ENCODE measurements around the gene OSBPL3. TPM values are rescaled to one million over a fixed set of nuclear protein-coding genes. Genes with fewer than 3 reads are reported as not detected.
A peak's percentile ranks its signal among the peaks of the same experiment; 100 is the strongest.

The OSBPL3 gene
- total RNA-seq, 4 donors from 2014 or later = 3.2 to 11.4 (median 6.4) TPM

- Histone ChIP-seq H3K27ac (no peak overlapping the region), H3K4me3 (no peak overlapping the region), H3K9me3 (no peaks in the 10 kb centered on the region), H3K36me3 (no peaks in the 10 kb centered on the region), H3K4me1 (peaks cover 0 to 14% (median 0%) of the 10 kb centered on the region in 3 donors), H3K27me3 (no peaks in the 10 kb centered on the region)
- TF ChIP-seq POLR2A (IDR thresholded peaks at IDR 0.05) (no peak), EP300 (IDR thresholded peaks at IDR 0.05) (no peak), POLR2AphosphoS5 (IDR thresholded peaks at IDR 0.05) (no peak), CTCF (IDR thresholded peaks at IDR 0.05) (no peak)
- WGBS, 2 donors (ENCODE audit: low coverage in 1 of 2) = 59 to 63% methylated on average over 4 to 5 of the region's 5 CpGs
- no peak for ATAC-seq
Observed at GRCh38 chr7:24926623-24927524, 53.1 kb downstream of the OSBPL3 start.

DNA sequence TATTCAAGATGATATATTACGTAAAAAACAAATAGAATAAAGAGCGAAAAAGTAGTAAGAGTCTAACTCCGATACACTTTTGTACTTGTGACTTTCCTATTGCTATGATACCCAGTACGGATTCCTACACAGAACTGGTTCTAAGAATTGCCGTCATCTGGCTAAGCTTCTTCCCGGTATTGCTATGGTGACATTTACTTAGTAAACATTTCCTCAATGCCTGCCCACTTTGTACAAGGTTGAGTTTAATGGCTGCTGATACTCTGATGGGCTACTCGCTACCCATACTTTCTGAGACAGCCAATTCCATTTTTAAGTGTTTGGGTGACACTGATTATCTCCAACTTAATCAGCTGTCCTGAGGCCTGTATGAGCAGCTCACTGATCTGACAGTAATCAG is 55.6 kb downstream of the OSBPL3 start:
- H3K4me3 ChIP-seq = no peak overlapping the region
- TF ChIP-seq POLR2AphosphoS5 (IDR thresholded peaks at IDR 0.05) (peak; percentile 66), POLR2A (IDR thresholded peaks at IDR 0.05) (no peak)
- ATAC-seq = no peak
- H3K27me3 ChIP-seq = no peaks in the 10 kb centered on the region
- H3K4me1 ChIP-seq = peaks cover 0 to 25% (median 0%) of the 10 kb centered on the region in 3 donors
- WGBS, 2 donors (ENCODE audit: low coverage in 1 of 2) = 73 to 90% methylated on average over 7 of the region's 7 CpGs
- no peak overlapping the region for H3K27ac ChIP-seq
- H3K9me3 ChIP-seq = no peaks in the 10 kb centered on the region
- no peaks in the 10 kb centered on the region for H3K36me3 ChIP-seq

GRCh38 chr7:24923172-24923865 is 56.7 kb downstream of the OSBPL3 start:
- no peak for ATAC-seq
- no peak overlapping the region for H3K27ac ChIP-seq

DNA sequence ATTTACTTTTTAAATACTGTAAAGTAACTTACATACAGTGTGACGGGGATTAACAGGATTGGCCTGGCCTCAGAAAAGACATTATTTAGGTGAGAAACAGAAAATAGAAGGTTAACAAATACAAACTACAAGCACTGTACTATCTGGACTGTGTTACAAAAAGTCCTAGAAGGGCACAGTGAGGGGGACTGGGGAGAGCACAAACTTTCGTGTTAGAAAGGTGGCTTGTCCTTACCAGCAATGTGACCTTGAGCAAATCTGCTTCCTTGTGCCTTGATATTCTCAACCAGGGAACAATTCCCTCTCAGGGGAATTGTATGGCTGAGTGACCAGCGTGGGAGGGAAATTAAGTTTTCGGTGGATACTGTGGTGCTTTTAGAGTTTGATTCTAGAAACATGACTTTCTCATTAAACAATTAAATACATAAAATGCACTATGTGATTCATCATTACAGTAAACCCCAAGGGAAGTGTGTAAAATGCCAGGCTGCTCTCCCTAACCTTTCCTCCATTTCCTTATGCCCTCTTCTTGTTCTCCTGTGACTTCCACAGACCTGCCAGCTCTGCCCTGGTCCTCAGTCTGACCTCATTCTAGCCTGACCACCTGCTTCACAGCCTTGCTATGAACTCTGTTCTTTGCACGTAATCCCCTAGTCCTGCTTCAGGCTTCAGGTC is 57.7 kb downstream of the OSBPL3 start:
- no peak overlapping the region for H3K4me3 ChIP-seq
- ATAC-seq = no peak
- TF ChIP-seq CTCF (IDR thresholded peaks at IDR 0.05) (no peak), EP300 (IDR thresholded peaks at IDR 0.05) (no peak), POLR2A (IDR thresholded peaks at IDR 0.05) (no peak), POLR2AphosphoS5 (IDR thresholded peaks at IDR 0.05) (no peak)
- no peaks in the 10 kb centered on the region for H3K27me3 ChIP-seq
- peaks cover 0 to 25% (median 0%) of the 10 kb centered on the region in 3 donors for H3K4me1 ChIP-seq
- H3K9me3 ChIP-seq = no peaks in the 10 kb centered on the region
- no peaks in the 10 kb centered on the region for H3K36me3 ChIP-seq
- H3K27ac ChIP-seq = no peak overlapping the region
- WGBS, 2 donors (ENCODE audit: low coverage in 1 of 2) = 74 to 84% methylated on average over 4 to 5 of the region's 5 CpGs

More at GRCh38 chr7:24923172-24923865, 56.7 kb downstream of the OSBPL3 start:
- H3K4me1 ChIP-seq = peaks cover 0 to 25% (median 0%) of the 10 kb centered on the region in 3 donors
- WGBS, 2 donors (ENCODE audit: low coverage in 1 of 2) = 67 to 95% methylated on average over 3 to 6 of the region's 9 CpGs
- no peaks in the 10 kb centered on the region for H3K9me3 ChIP-seq
- H3K27me3 ChIP-seq = no peaks in the 10 kb centered on the region
- H3K36me3 ChIP-seq = no peaks in the 10 kb centered on the region
- TF ChIP-seq EP300 (IDR thresholded peaks at IDR 0.05) = no peak
- no peak for TF ChIP-seq POLR2AphosphoS5 (IDR thresholded peaks at IDR 0.05)
- no peak for TF ChIP-seq POLR2A (IDR thresholded peaks at IDR 0.05)
- no peak for TF ChIP-seq CTCF (IDR thresholded peaks at IDR 0.05)
- H3K4me3 ChIP-seq = no peak overlapping the region

DNA sequence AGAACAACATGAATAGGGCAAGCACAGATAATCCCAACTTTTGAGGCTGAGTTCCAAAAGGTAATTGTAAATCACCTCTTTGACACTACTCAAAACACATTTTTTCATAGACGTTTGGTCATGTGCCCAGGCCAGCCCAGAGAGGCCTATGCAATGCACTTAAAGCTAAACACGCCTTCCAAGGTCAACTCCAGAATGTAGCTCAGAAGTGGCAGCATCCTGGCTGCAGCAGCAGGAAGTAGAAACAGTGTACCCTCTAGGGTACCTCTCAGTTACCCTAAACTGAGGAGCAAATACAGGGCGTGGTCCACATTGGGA is 58.7 kb downstream of the OSBPL3 start:
- Histone ChIP-seq H3K27ac (no peak overlapping the region), H3K36me3 (no peaks in the 10 kb centered on the region), H3K4me3 (no peak overlapping the region), H3K9me3 (no peaks in the 10 kb centered on the region), H3K4me1 (peaks cover 0 to 25% (median 0%) of the 10 kb centered on the region in 3 donors), H3K27me3 (no peaks in the 10 kb centered on the region)
- TF ChIP-seq CTCF (IDR thresholded peaks at IDR 0.05) (no peak), EP300 (IDR thresholded peaks at IDR 0.05) (no peak), POLR2AphosphoS5 (IDR thresholded peaks at IDR 0.05) (no peak)
- WGBS, 2 donors (ENCODE audit: low coverage in 1 of 2) = 60 to 78% methylated on average over 3 of the region's 3 CpGs
- ATAC-seq = no peak

Data from gastroesophageal sphincter (tissue), 4 donors.